ENCODE results near the gene GPR42. TPM values are rescaled to one million over a fixed set of nuclear protein-coding genes. Genes with fewer than 3 reads are reported as not detected.
A peak's percentile ranks its signal among the peaks of the same experiment; 100 is the strongest.
"Not testable (repeated sequence)": the region's sequence is repeated elsewhere in the genome, so short reads cannot be mapped to it uniquely, and the experiment has no call there.

The GPR42 gene
- total RNA-seq, 1 experiment from 2014 or later = not detected

DNA sequence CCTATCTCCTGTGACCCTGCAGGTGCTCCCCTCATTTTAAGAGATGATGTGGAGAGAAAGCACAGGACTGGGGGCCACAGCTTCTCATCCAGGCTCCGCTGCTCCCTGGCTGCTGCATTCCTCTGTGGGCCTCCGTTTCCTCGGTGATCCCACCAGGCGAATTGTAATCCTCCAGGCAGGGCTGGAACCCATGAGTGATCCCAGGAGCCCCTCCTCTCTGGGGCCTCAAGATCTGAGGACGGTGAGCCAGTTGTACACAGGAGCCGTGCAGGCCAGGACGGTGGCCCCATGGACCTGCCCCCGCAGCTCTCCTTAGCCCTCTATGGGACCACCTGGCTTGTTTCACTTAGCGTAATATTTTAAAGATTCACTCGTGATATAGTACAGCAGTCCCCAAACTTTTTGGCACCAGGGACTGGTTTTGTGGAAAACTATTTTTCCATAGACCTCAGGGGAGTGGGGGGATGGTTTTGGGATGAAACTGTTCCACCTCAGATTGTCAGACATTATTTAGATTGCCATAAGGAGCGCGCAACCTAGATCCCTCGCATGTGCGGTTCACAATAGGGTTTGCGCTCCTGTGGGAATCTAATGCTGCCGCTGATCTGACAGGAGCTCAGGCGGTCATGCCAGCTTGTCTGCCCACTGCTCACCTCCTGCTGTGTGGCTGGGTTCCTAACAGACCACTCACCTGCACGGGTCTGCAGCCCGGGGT, 7.0 kb upstream of the GPR42 start:
- DNase-seq (ENCODE audit: low read depth) = no peak

DNA sequence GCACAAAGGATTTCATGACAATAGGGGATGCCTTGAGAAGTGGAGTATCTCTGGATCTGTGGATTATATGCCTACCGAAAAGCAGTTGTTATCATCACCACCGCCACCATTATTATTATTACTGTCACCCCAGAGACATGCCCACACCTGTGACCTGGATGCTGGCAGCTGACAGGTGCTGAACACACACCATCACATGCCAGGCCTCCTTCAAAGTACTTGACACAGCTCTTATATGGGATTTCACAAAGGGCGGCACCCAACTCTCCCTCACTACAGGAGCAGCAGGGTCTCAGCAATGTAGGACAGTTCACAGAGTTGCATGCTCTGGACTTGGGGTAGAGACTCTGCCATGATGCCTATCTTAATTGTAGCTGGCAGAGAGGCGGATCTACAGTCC, 5.6 kb upstream of the GPR42 start:
- no peak for DNase-seq (ENCODE audit: low read depth)

DNA sequence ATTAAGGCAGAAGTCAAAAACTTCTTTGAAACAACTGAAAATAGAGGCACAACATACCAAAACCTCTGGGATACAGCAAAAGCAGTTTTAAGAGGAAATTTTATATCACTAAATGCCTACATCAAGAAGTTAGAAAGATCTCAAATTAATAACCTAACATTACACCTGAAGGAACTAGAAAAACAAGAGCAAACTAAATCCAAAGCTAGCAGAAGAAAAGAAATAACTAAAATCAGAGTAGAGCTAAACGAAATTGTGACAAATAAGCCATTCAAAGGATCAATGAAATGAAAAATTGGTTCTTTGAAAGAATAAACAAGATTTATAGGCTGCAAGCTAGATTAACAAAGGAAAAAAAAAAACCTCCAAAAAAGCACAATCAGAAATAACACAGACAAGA, 2.5 kb upstream of the GPR42 start:
- DNase-seq (ENCODE audit: low read depth) = no peak

DNA sequence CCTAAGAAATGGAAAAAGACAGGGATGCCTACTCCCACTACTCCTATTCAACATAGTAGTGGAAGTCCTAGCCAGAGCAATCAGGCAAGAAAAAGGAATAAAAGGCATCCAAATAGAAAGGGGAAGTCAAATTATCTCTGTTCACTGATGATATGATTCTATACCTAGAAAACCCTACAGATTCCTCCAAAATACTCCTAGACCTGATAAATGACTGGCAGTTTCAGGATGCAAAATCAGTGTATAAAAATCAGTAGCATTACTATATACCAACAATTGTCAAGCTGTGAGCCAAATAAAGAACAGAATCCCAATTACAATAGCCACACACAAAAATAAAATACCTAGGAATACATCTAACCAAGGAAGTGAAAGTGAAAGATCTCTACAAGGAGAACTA, 1.3 kb upstream of the GPR42 start:
- DNase-seq (ENCODE audit: low read depth) = no peak

DNA sequence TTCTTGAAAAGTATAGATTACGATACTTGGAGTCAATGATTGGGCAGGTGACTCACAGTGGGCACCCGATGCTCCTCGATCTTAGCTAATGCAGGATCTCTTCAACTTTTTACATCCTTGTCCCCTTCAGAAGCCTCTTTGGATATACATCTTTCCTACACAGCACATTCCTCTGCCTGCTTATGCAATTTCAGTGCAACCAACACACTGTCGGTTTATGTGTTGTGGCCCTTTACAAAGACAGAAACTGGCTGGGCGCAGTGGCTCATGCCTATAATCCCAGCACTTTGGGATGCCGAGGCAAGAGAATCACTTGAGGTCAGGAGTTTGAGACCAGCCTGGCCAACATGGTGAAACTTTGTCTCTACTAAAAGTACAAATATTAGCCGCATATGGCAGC, 2.6 kb downstream of the GPR42 start:
- DNase-seq (ENCODE audit: low read depth) = no peak

DNA sequence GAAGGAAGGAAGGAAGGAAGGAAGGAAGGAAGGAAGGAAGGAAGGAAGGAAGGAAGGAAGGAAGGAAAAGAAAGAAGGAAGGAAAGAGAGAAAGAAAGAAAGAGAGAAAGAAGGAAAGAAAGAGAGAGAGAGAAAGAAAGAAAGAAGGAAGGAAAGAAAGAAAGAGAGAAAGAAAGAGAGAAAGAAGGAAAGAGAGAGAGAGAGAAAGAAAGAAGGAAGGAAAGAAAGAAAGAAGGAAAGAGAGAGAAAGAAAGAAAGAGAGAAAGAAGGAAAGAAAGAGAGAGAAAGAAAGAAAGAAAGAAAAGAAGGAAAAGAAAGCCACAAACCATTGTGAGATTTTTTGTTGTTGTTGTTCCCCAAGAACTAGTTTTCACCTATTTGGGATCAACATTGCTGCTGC, 3.2 kb downstream of the GPR42 start:
- not testable (repeated sequence) for DNase-seq (ENCODE audit: low read depth)

DNA sequence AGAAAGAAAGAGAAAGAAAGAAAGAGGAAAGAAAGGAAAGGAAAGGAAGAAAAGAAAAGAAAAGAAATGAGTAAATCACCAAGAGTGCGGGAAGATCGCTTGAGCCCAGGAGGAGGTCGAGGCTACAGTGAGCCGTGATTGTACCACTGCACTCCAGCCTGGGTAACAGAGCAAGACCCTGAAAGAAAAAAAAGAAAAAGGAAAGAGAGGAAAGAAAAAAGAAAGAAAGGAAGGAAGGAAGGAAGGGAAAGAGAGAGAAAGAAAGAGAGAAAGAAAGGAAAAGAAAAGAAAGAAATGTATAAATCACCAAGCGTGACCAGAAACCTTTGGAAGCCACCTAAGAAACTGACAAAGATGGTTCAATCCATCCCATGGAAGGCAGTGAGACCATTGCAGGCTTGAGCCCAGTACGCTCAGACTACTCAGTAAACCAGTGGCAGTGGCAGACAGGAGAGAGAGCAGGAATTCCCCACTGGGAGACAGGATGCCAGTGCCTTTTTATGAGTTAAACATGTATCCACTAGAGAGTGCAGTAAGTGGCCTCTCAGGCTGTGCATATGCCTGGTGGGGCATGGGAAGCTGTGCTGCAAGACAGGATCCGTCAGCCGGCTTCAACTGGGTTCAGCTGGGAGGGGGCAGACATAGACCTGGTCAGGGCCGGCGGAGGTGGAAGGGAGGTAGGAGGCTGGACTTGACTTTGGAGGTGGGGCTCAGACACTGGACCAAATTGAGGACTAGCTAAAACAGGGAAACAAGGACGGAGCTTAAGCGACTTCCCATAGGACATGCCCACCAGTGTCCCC, 4.8 kb downstream of the GPR42 start:
- no peak for DNase-seq (ENCODE audit: low read depth)

DNA sequence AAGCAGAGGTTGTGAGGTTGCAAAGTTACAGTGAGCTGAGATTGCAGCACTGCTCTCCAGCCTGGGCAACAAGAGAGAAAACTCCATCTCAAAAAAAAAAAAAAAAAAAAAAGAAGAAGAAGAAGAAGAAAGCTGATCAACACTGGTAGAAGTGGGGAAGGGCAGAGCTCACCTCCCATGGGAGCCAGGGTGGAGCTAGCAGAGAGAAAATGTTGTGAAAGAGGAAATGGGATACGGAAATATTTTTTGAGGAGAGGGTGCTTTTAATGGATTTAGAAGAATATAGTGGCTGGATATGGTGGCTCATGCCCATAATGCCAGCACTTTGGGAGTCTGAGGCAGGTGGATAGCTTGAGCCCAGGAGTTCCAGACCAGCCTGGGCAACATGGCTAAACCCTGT, 6.8 kb downstream of the GPR42 start:
- no peak for DNase-seq (ENCODE audit: low read depth)

DNA sequence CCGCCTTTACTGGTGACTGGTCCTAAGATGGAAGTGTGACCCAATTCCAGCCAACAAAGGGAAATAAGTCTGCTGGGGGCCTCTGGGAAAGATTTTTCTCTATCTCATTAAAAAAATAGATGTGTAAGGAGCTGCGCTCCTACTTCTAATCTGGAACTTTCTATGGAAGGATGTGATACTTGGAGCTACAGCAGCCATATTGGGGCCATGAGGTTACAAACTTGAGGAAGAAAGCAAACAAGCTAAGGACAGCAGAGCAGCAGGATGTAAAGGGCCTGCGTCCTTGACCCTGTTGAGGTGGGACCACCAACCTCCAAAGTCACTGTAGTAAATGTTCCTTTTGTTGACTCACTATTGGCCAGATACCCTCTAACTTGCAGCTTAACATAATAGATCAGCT, 7.5 kb downstream of the GPR42 start:
- no peak for DNase-seq (ENCODE audit: low read depth)

DNA sequence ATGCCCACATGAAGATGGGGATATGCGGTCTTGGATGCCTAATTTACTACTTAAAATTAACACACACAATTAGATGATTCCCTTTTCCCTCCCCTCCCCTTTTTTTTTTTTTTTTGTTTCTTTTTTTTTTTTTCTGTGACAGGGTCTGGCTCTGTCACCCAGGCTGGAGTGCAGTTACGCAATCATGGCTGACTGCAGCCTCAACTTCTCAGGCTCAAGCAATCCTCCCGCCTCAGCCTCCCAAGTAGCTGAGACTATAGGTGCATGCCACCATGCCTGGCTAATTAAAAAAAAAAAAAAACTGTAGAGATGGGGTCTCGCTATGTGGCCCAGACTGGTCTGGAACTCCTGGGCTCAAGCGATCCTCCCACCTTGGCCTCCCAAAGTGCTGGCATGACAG, 8.7 kb downstream of the GPR42 start:
- not testable (repeated sequence) for DNase-seq (ENCODE audit: low read depth)

DNA sequence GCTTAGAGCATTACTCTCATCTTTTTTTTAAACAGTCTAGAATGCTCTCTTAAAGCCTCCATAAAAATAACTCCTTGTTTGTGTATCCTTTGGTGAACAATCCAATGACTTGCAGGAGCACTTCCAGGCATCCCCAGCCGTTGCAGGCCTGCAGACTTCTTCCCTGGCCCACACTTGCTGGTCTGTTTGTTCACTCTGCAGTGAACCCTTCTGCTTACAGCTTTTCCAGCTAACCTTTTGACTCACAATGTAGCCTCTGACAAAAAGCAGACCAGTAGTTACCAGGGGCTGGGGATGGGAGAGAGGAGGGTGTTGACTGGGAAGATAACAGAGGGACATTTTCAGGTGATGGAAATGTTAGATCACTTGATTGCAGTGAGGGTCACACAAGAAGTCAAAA, 9.1 kb downstream of the GPR42 start:
- no peak for DNase-seq (ENCODE audit: low read depth)

DNA sequence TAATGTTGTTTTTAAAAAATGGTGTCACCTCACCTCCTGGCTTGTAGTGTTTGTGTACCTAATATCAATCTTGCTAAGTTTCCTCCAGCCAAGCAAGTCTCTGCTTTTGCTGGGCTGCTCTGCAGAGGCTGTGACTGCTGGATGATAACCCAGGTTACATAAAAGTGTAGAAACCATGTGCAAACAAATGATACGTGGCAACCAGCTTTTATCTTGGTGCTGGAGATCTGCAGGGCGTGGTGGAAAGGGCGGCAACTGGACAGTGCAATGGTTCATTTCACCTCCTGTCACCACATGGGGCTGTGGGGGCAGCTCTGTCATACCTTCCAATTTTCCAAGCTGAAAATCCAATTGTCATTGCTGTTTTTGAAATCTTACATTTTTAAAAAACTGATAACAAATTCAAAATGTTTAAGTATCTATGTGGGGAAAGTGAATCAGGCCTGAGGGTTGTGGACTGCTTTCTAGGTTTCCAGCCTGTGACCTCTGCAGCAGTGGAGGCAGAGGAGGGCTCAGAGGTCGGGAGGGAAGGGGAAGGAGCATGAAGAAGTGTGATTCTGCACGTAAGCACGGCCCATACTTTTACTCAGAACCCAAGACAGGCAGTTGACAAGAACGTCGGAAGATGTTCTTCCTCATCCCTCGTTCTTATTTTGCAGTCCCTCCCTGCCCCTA, 9.7 kb downstream of the GPR42 start:
- DNase-seq (ENCODE audit: low read depth) = no peak

DNA sequence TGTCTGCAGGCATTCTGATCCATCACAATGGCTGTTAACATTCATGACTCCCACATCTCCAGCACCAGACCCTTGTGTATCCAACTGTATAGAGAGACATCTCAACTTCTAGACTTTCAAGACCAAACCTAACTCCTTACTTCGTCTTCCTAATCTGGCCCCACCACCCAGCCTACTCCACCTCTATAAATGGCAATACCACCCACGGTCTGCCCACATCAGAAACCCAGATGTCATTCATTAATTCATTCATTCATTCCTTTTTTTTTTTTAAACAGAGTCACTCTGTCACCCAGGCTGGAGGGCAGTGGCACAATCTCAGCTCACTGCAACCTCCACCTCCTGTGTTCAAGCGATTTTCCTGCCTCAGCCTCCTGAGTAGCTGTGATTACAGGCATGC, 10.4 kb downstream of the GPR42 start:
- no peak for DNase-seq (ENCODE audit: low read depth)

DNA sequence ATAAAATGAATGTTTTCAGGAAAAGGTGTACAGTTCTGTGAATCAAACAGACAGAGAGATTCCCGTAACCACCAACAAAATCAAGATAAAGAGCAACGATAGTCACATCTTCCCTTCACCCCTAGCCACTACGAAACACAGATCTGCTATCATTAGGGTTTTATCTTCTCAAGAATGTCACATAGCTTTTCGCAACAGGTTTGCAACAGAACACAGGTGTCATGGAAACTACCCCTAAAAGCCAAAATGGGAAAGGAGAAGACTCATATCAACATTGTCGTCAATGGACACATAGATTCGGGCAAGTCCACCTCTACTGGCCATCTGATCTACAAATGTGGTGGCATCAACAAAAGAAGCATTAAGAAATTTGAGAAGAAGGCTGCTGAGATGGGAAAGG, 11.1 kb downstream of the GPR42 start:
- DNase-seq (ENCODE audit: low read depth) = no peak

DNA sequence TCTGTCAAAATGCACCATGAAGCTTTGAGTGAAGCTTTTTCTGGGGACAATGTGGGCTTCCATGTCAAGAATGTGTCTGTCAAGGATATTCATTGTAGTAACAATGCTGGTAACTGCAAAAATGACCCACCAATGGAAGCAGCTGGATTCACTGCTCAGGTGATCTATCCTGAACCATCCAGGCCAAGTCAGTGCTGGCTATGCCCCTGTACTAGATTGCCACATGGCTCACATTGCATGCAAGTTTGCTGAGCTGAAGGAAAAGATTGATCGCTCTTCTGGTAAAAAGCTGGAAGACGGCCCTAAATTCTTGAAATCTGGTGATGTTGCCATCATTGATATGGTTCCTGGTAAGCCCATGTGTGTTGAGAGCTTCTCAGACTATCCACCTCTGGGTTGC, 12.7 kb downstream of the GPR42 start:
- DNase-seq (ENCODE audit: low read depth) = no peak

DNA sequence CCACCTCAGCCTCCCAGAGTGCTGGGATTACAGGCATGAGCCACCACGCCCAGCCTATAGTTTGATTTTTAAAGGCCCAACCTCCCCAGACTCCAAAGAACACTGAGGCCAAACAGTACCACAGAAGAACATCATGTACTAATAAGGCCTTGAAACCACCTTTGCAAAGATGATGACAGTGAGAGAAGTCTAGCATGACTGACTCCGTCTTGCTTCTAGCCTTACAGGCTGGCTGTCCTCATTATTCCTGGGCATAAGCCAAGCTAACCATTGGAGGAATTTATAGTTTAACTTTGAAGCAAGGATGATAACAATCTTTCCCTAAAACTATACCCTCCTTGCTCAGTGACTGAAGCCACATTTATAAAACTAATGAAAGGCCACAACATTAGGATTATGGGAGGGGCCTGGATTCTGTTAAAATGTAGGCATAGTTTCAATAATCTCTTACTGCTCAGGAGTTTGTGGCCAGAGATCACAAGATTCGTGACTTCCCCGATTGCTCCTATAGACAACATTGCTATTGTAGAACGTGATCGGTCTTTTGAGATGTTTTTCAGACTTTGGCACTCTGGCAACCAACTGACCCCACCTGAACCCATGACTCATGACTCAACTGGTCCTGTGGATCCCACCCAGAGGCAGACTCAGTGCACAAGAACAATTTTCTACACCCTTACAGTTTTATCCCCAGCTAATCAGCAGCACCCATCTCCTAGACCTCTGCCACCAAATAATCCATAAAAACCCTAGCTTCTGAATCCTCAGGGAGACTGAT, 17.6 kb downstream of the GPR42 start:
- DNase-seq (ENCODE audit: low read depth) = no peak

DNA sequence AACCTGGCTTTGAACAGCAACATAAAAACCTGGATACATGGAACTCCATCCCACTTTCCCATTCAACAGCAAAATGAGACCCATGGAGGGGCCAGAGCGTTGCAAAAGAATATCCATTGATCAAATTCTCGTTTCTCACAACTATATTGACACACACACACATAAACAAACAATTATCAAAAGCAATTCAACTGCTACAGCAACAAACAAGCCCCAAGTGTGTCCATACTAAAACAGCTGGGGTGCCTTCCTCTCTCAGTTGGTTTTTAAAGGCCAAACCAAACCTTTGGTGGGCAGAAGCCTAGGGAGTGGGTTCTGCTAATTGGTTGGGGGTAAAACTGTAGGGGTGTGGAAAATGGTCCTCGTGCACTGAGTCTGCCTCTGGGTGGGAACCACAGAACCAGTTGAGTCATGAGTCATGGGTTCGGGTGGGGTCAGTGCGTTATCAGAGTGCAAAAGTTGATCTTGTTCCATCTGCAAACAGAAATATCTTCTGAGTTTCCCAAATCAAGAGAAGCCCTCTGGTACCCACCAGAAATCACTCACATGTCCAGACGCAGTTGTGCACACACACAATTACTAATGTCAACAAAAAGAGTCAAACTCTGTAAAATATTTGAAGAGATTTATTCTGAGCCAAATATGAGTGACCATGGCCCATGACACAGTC, 18.5 kb downstream of the GPR42 start:
- no peak for DNase-seq (ENCODE audit: low read depth)

DNA sequence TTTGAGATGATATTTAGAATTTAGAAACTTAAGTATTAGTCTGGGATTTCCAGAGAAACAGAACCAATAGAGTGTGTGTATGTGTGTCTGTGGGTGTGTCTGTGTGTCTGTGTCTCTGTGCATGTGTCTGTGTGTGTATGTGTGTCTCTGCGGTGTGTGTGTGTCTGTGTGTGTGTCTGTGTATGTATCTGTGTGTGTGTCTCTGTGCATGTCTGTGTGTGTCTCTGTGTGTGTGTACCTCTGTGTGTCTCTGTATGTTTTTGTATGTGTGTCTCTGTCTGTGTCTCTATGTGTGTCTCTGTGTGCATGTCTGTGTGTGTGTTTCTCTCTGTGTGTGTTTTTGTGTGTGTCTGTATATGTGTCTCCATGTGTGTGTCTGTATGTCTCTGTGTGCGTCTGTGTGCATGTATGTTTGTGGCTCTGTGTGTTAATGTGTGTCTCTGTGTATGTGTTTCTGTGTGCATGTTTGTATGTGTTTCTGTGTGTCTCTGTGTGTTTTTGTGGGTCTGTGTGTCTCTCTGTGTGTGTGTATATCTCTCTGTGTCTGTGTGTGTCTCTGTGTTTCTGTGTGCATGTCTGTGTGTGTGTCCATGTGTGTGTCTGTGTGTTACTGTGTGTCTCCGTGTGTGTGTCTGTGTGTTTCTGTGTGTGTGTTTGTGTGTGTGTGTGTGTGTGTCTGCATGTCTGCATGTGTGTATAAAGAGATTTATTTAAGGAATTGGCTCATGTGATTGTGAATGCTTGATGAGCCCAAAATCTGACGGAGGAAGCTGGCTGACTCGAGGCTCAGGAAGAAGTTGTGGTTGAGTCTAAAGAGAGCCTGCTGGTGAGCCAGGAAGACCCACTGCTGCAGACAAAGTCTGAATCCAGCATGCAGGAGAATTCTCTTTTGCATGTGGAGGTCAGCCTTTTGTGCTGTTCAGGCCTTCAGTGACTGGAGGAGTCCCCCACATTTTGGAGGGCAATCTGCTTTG, 22.2 kb downstream of the GPR42 start:
- no peak for DNase-seq (ENCODE audit: low read depth)

DNA sequence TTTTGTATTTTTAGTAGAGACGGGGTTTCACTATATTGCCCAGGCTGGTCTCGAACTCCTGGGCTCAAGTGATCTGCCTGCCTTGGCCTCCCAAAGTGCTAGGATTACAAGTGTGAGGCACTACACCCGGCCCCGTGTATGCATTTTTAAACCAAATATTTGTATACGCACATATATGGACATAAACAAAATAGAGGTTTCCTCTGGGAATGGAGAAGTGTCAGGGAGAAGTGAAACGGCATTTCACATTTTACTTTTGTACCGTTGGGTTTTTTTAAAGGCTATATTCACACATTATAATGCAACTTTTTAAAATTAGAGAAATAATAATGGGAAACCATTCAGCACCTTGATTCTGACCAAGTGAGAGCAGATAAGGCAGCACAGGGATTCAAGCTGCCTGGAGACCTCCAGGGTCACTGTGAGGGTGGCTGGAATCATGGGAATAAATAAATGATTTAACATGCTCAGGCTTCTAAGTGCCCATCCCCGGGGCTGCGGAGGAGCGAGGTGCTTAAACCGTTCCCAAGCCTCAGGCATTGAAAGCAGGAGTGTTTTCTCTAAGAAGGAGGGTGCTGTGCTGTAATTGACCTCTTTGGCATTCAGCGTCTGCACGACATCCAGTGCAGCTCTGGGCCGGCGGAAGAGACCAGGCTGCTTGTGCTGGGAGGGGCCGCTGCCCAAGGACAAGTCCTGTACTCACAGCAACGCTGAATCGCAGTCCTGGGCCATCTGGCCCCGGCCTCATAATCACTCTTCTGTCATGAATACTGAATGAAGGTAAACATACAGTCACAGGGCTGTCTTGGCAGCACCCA, 24.7 kb downstream of the GPR42 start:
- DNase-seq (ENCODE audit: low read depth) = peak; percentile 48

All from RPMI7951 (cell line).